Stimulated activated CD4-positive, alpha-beta T cell treated with anti-CD3 and anti-CD28 coated beads, Interleukin-4, amount 100 ng/mL, for 4 hours (primary cell): ENCODE results near the gene ASIP.
"Not testable (repeated sequence)": the region's sequence is repeated elsewhere in the genome, so short reads cannot be mapped to it uniquely, and the experiment has no call there.

Experiments used
- DNase-seq, 2 experiments: peaks; one replicate each; pipeline ENCODE4 v3.0.0-alpha.2; 2020

The ASIP gene

GRCh38 chr20:34240693-34241615, at the start of gene ASIP:
TSS of gene ASIP (plus strand) at chr20:34241423. CDS start at chr20:34260375, 18,952 bp downstream.
- DNase-seq, result no peak

- no peak for DNase-seq
Observed at GRCh38 chr20:34193051-34193450, 48.2 kb upstream of the ASIP start.

- DNase-seq, result no peak
Observed at GRCh38 chr20:34199183-34199582, 42.0 kb upstream of the ASIP start.

GRCh38 chr20:34200023-34200422, 41.2 kb upstream of the ASIP start:
- DNase-seq, result no peak

- DNase-seq, result no peak
Observed at GRCh38 chr20:34201531-34201930, 39.7 kb upstream of the ASIP start.

GRCh38 chr20:34205172-34205880, 35.9 kb upstream of the ASIP start:
- DNase-seq, result not testable (repeated sequence)

- no peak for DNase-seq
Observed at GRCh38 chr20:34209111-34209510, 32.1 kb upstream of the ASIP start.

GRCh38 chr20:34210271-34210670, 31.0 kb upstream of the ASIP start:
- no peak for DNase-seq

- no peak for DNase-seq
Observed at GRCh38 chr20:34211591-34211990, 29.6 kb upstream of the ASIP start.

- DNase-seq, result no peak
Observed at GRCh38 chr20:34213213-34213612, 28.0 kb upstream of the ASIP start.

GRCh38 chr20:34215711-34216381, 25.4 kb upstream of the ASIP start:
- peak; percentile 48 to 53 for DNase-seq

- DNase-seq, result no peak
Observed at GRCh38 chr20:34216382-34216742, 24.9 kb upstream of the ASIP start.

- DNase-seq, result no peak
Observed at GRCh38 chr20:34220561-34220960, 20.7 kb upstream of the ASIP start.

- no peak for DNase-seq
Observed at GRCh38 chr20:34222208-34222607, 19.0 kb upstream of the ASIP start.

GRCh38 chr20:34224251-34224650, 17.0 kb upstream of the ASIP start:
- DNase-seq, result not testable (repeated sequence)

GRCh38 chr20:34231634-34232033, 9.6 kb upstream of the ASIP start:
- no peak for DNase-seq

- no peak for DNase-seq
Observed at GRCh38 chr20:34232494-34233087, 8.6 kb upstream of the ASIP start.

GRCh38 chr20:34233687-34234086, 7.5 kb upstream of the ASIP start:
- no peak for DNase-seq

- DNase-seq, result no peak
Observed at GRCh38 chr20:34235875-34236274, 5.3 kb upstream of the ASIP start.

- DNase-seq, result no peak
Observed at GRCh38 chr20:34237942-34238341, 3.3 kb upstream of the ASIP start.

- DNase-seq, result no peak
Observed at GRCh38 chr20:34240121-34240520, 1.1 kb upstream of the ASIP start.

- DNase-seq, result not testable (repeated sequence)
Observed at GRCh38 chr20:34242015-34242414, 792 bp downstream of the ASIP start.

GRCh38 chr20:34242879-34243278, 1.7 kb downstream of the ASIP start:
- no peak for DNase-seq
